Activated T-cell treated with anti-CD3 and anti-CD28 coated beads, Interleukin-2, amount 50 U/mL, for 72 hours (primary cell): ENCODE measurements around the gene SCARB1. TPM values are rescaled to one million over a fixed set of nuclear protein-coding genes. Genes with fewer than 3 reads are reported as not detected.

Experiments used
- ATAC-seq, 2 donors: fragments of 150-1000 bp; cut with Tn5 transposase; replicated peaks in 1 of 2; 2 replicates each; pipeline ENCODE4 v1.10.0; 2021; ENCODE audit warnings: moderate library complexity in 2 of 2, mild to moderate bottlenecking in 1 of 2
- DNase-seq, 2 donors: peaks; one replicate each; pipeline ENCODE4 v3.0.0; 2021 to 2022; ENCODE audit warnings: mixed read lengths in 1 of 2
- H3K27ac Mint-ChIP-seq: one replicate; pipeline ENCODE4 v1.8.0; 2022; ENCODE audit warnings: mild to moderate bottlenecking, moderate library complexity, mixed read lengths
- H3K27me3 Mint-ChIP-seq: one replicate; pipeline ENCODE4 v1.8.0; 2022; ENCODE audit warnings: low read depth, mixed read lengths
- H3K36me3 Mint-ChIP-seq, 2 donors: one replicate each; pipeline ENCODE4 v1.8.0; 2022; ENCODE audit warnings: mixed read lengths in 2 of 2, mild to moderate bottlenecking in 1 of 2; ENCODE audit not compliant: insufficient read depth in 2 of 2
- H3K4me1 Mint-ChIP-seq: one replicate; pipeline ENCODE4 v1.8.0; 2022; ENCODE audit warnings: low read depth, mixed read lengths
- H3K4me3 Mint-ChIP-seq, 2 donors: one replicate each; pipeline ENCODE4 v1.8.0; 2022; ENCODE audit warnings: mild to moderate bottlenecking in 2 of 2, mixed read lengths in 2 of 2, moderate library complexity in 2 of 2
- H3K9me3 Mint-ChIP-seq, 2 donors: one replicate each; pipeline ENCODE4 v1.8.0; 2022; ENCODE audit warnings: mixed read lengths in 2 of 2
- total RNA-seq, 2 donors: library from RNA; stranded (reverse); gene quantifications; one replicate each; pipeline ENCODE4 v1.2.3, GENCODE V29; 2022

SCARB1 gene
- total RNA-seq, 2 donors from 2014 or later = 13.4 to 14.5 TPM

GRCh38 chr12:124769163-124769530 is 94.5 kb downstream of the SCARB1 start:
- peaks cover 57% of the 10 kb centered on the region for H3K27me3 Mint-ChIP-seq
- no peak overlapping the region for H3K4me3 Mint-ChIP-seq
- ATAC-seq (no peak), DNase-seq (no peak)
- H3K9me3 Mint-ChIP-seq = peaks cover 7 to 10% of the 10 kb centered on the region in 2 donors
- no peak overlapping the region for H3K27ac Mint-ChIP-seq
- peaks cover 11 to 13% of the 10 kb centered on the region in 2 donors for H3K36me3 Mint-ChIP-seq
- peaks cover 32% of the 10 kb centered on the region for H3K4me1 Mint-ChIP-seq

GRCh38 chr12:124768452-124769162 is 95.1 kb downstream of the SCARB1 start:
- H3K4me3 Mint-ChIP-seq = no peak overlapping the region
- H3K36me3 Mint-ChIP-seq = peaks cover 11 to 14% of the 10 kb centered on the region in 2 donors
- no peak for ATAC-seq
- peaks cover 8 to 10% of the 10 kb centered on the region in 2 donors for H3K9me3 Mint-ChIP-seq
- H3K27me3 Mint-ChIP-seq = peaks cover 57% of the 10 kb centered on the region
- no peak for DNase-seq
- H3K27ac Mint-ChIP-seq = no peak overlapping the region
- H3K4me1 Mint-ChIP-seq = peaks cover 30% of the 10 kb centered on the region

GRCh38 chr12:124767066-124767821 is 96.4 kb downstream of the SCARB1 start:
- H3K27me3 Mint-ChIP-seq = peaks cover 49% of the 10 kb centered on the region
- DNase-seq (peak; percentile 78 to 89), ATAC-seq (peak; percentile 73 to 76)
- peaks cover 37% of the 10 kb centered on the region for H3K4me1 Mint-ChIP-seq
- H3K27ac Mint-ChIP-seq = no peak overlapping the region
- peaks cover 8 to 10% of the 10 kb centered on the region in 2 donors for H3K9me3 Mint-ChIP-seq
- no peak overlapping the region for H3K4me3 Mint-ChIP-seq
- peaks cover 11 to 14% of the 10 kb centered on the region in 2 donors for H3K36me3 Mint-ChIP-seq

GRCh38 chr12:124766727-124767065 is 97.0 kb downstream of the SCARB1 start:
- peaks cover 11 to 14% of the 10 kb centered on the region in 2 donors for H3K36me3 Mint-ChIP-seq
- ATAC-seq (no peak), DNase-seq (no peak)
- H3K9me3 Mint-ChIP-seq = peaks cover 8 to 10% of the 10 kb centered on the region in 2 donors
- H3K4me1 Mint-ChIP-seq = peaks cover 37% of the 10 kb centered on the region
- no peak overlapping the region for H3K4me3 Mint-ChIP-seq
- no peak overlapping the region for H3K27ac Mint-ChIP-seq
- H3K27me3 Mint-ChIP-seq = peaks cover 44% of the 10 kb centered on the region

- H3K36me3 Mint-ChIP-seq = peaks cover 11 to 14% of the 10 kb centered on the region in 2 donors
- peaks cover 35% of the 10 kb centered on the region for H3K27me3 Mint-ChIP-seq
- no peak overlapping the region for H3K27ac Mint-ChIP-seq
- no peak for DNase-seq
- ATAC-seq = no peak
- H3K4me1 Mint-ChIP-seq = peaks cover 43% of the 10 kb centered on the region
- H3K4me3 Mint-ChIP-seq = no peak overlapping the region
- peaks cover 8 to 10% of the 10 kb centered on the region in 2 donors for H3K9me3 Mint-ChIP-seq
Observed at GRCh38 chr12:124765581-124766489, 97.8 kb downstream of the SCARB1 start.

- Mint-ChIP-seq H3K4me1 (peaks cover 49% of the 10 kb centered on the region), H3K27me3 (peaks cover 31% of the 10 kb centered on the region), H3K9me3 (peaks cover 8 to 10% of the 10 kb centered on the region in 2 donors), H3K36me3 (peaks cover 11 to 14% of the 10 kb centered on the region in 2 donors), H3K27ac (no peak overlapping the region), H3K4me3 (no peak overlapping the region)
- DNase-seq (no peak), ATAC-seq (no peak)
Observed at GRCh38 chr12:124764870-124765580, 98.6 kb downstream of the SCARB1 start.

GRCh38 chr12:124764451-124764850 is 99.2 kb downstream of the SCARB1 start:
- Mint-ChIP-seq H3K27ac (no peak overlapping the region), H3K9me3 (peaks cover 8 to 10% of the 10 kb centered on the region in 2 donors), H3K4me1 (peaks cover 54% of the 10 kb centered on the region), H3K4me3 (no peak overlapping the region), H3K36me3 (peaks cover 11 to 14% of the 10 kb centered on the region in 2 donors), H3K27me3 (peaks cover 34% of the 10 kb centered on the region)
- DNase-seq = no peak
- ATAC-seq = no peak

- no peak overlapping the region for H3K4me3 Mint-ChIP-seq
- DNase-seq (no peak), ATAC-seq (no peak)
- peaks cover 57% of the 10 kb centered on the region for H3K4me1 Mint-ChIP-seq
- no peak overlapping the region for H3K27ac Mint-ChIP-seq
- H3K9me3 Mint-ChIP-seq = peaks cover 8 to 10% of the 10 kb centered on the region in 2 donors
- peaks cover 33% of the 10 kb centered on the region for H3K27me3 Mint-ChIP-seq
- peaks cover 11 to 14% of the 10 kb centered on the region in 2 donors for H3K36me3 Mint-ChIP-seq
Observed at GRCh38 chr12:124763594-124763979, 100.1 kb downstream of the SCARB1 start.

- Mint-ChIP-seq H3K27ac (no peak overlapping the region), H3K27me3 (peaks cover 27% of the 10 kb centered on the region), H3K36me3 (peaks cover 11 to 14% of the 10 kb centered on the region in 2 donors), H3K9me3 (peaks cover 8 to 10% of the 10 kb centered on the region in 2 donors), H3K4me1 (peaks cover 57% of the 10 kb centered on the region), H3K4me3 (peak overlapping the region in 1 of 2 donors; percentile 29)
- peak in 1 of 2 donors; percentile 49 for DNase-seq
- ATAC-seq = peak; percentile 75
Observed at GRCh38 chr12:124762791-124763593, 100.7 kb downstream of the SCARB1 start.

- Mint-ChIP-seq H3K4me1 (peaks cover 55% of the 10 kb centered on the region), H3K27ac (no peak overlapping the region), H3K9me3 (peaks cover 11 to 13% of the 10 kb centered on the region in 2 donors), H3K4me3 (peak overlapping the region in 1 of 2 donors; percentile 29), H3K36me3 (peaks cover 14 to 16% of the 10 kb centered on the region in 2 donors), H3K27me3 (peaks cover 33% of the 10 kb centered on the region)
- no peak for ATAC-seq
- DNase-seq = no peak
Observed at GRCh38 chr12:124762384-124762783, 101.3 kb downstream of the SCARB1 start.

GRCh38 chr12:124761871-124762270 is 101.8 kb downstream of the SCARB1 start:
- Mint-ChIP-seq H3K9me3 (peaks cover 14 to 17% of the 10 kb centered on the region in 2 donors), H3K4me1 (peaks cover 50% of the 10 kb centered on the region), H3K27ac (no peak overlapping the region), H3K27me3 (peaks cover 33% of the 10 kb centered on the region), H3K36me3 (peaks cover 16 to 17% of the 10 kb centered on the region in 2 donors), H3K4me3 (peak overlapping the region in 1 of 2 donors; percentile 29)
- DNase-seq (peak; percentile 55 to 61), ATAC-seq (peak; percentile 68 to 70)
